Activated T-cell treated with anti-CD3 and anti-CD28 coated beads, Interleukin-2, amount 50 U/mL, for 48 hours (primary cell): Measurements from ENCODE around the gene COX7A2L.
"Not testable (repeated sequence)": the region's sequence is repeated elsewhere in the genome, so short reads cannot be mapped to it uniquely, and the experiment has no call there.

ENCODE experiments used
- DNase-seq, 2 experiments: peaks; one replicate each; pipeline ENCODE4 v3.0.0-alpha.2; 2020

Gene COX7A2L

GRCh38 chr2:42366411-42366810 lies 5.4 kb upstream of the COX7A2L start:
- DNase-seq = no peak

GRCh38 chr2:42364658-42365057 lies 3.6 kb upstream of the COX7A2L start:
- no peak for DNase-seq

- no peak for DNase-seq
Measured at GRCh38 chr2:42363413-42363812, 2.4 kb upstream of the COX7A2L start.

- no peak for DNase-seq
Measured at GRCh38 chr2:42361728-42362283, 789 bp upstream of the COX7A2L start.

GRCh38 chr2:42360493-42360889 lies 526 bp downstream of the COX7A2L start:
- DNase-seq = no peak

GRCh38 chr2:42359965-42360483 lies 993 bp downstream of the COX7A2L start:
- peak; percentile 49 for DNase-seq

- DNase-seq = no peak
Measured at GRCh38 chr2:42359304-42359964, 1.6 kb downstream of the COX7A2L start.

GRCh38 chr2:42353792-42354429 lies 7.1 kb downstream of the COX7A2L start:
- DNase-seq = no peak

- DNase-seq = no peak
Measured at GRCh38 chr2:42351864-42352263, 9.2 kb downstream of the COX7A2L start.

GRCh38 chr2:42350434-42351063 lies 10.5 kb downstream of the COX7A2L start:
- DNase-seq = no peak

- DNase-seq = no peak
Measured at GRCh38 chr2:42348113-42348805, 12.8 kb downstream of the COX7A2L start.

GRCh38 chr2:42347518-42347917 lies 13.5 kb downstream of the COX7A2L start:
- DNase-seq = not testable (repeated sequence)

GRCh38 chr2:42346856-42347255 lies 14.2 kb downstream of the COX7A2L start:
- DNase-seq = not testable (repeated sequence)

- DNase-seq = no peak
Measured at GRCh38 chr2:42345986-42346385, 15.0 kb downstream of the COX7A2L start.

- no peak for DNase-seq
Measured at GRCh38 chr2:42342795-42343241, 18.2 kb downstream of the COX7A2L start.

- DNase-seq = no peak
Measured at GRCh38 chr2:42342061-42342794, 18.8 kb downstream of the COX7A2L start.

GRCh38 chr2:42340938-42341636 lies 19.9 kb downstream of the COX7A2L start:
- no peak for DNase-seq

- no peak for DNase-seq
Measured at GRCh38 chr2:42340045-42340937, 20.7 kb downstream of the COX7A2L start.

GRCh38 chr2:42339191-42339912 lies 21.7 kb downstream of the COX7A2L start:
- DNase-seq = no peak
